Erythroblast (primary cell): ENCODE measurements around the gene ZPR1.

Experiments used
- DNase-seq, 2 experiments: peaks; one replicate each; lab custom pipeline; 2025; lab: John Stamatoyannopoulos, UW
- GATA1 ChIP-seq: IDR thresholded peaks from 2 replicates; pipeline ENCODE4 v1.6.1; 2011; ENCODE audit warnings: low read depth, mild to moderate bottlenecking, control low read depth, low read length, moderate library complexity
- POLR2A ChIP-seq: IDR thresholded peaks from 2 replicates; pipeline ENCODE4 v1.6.1; 2011; ENCODE audit warnings: mild to moderate bottlenecking, low read length

ZPR1 gene

DNA sequence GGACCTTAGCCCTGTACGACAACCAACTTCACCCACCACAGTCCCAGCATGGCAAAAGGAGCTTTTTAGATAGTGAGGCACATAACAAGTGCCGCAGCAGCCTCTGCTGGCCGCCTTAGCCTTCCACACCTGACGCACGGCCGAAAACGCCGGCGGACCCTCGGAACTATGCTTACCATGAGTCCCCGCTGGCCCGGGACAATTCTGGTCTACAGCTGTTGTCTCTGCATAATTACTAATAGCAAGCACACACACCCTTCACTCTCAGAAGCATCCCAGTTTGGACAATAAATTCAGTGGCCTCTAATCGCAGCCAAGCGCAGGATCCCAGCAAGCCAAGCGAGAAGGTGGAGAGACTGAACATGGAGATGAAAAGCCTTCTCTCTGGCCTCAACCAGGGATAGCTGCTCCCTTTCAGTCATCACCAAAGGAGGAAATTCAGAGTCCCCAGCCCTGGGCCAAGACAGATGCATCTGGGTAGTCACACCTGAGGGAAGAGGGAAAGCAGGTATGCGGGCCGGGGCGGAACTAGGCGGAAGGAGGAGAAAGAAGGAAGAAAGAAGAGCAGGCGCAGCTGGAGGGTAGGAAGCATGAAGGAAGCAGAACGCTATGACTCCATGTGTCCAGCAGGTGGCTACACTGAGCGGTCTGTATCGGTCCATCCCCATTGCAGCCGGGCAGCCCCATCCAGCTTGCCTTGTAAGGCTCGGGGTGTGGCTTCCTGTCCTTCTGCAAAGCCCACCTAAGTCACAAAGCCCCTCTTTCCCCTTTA lies 55.4 kb downstream of the ZPR1 start:
- peak; percentile 59 to 77 for DNase-seq
- TF ChIP-seq GATA1 (no peak), POLR2A (no peak)

DNA sequence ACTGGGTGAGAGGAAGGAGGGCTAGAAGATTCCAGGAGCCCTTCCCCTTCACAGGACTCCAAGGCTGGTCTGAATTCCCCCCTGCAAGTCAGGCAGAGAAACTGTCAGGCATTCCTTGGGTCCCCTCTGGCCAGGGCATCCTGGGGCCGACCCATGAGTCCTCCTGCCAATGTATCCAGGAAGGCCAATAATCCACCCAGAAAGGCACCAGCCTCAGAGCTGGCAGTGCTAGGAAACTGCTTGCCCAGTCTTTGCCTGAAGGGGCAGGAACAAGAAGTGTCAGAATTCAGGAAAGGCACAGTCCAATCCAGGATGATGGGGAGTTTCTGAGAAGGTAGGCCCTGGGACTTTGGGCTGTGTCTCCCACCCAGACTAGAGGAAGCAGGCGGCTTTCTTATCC lies 56.0 kb downstream of the ZPR1 start:
- TF ChIP-seq POLR2A (no peak), GATA1 (no peak)
- no peak for DNase-seq

DNA sequence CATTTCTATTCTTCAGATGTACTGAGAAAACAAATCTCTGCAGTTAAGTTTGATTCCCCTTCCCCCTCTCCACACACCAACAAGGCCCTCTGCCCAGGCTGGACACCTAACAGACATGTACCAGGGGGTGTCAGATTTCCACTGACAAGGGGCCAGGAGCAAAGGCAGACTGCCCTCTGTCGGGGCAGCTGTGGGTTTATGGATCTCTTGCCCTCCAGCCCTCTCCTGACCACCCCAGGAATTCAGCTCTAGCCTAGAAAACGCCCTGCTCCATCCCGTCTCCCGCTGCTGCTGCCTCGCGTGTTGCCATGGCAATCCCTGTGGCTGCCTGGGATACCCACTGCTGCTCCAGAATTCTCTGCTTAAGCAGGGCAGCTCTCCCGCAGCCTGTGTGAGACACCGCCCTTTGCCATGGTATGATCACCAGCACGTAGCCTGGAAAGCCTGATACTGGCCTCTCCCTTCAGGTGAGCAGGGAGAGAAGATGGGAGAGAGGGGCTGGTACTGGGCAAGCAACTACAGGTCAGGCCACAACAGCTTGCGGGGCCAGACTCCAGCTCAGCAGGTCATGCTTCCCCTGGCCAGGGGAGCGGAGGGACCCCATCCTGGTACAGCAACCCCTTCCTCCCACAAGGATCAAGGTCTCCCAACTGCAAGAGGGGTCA lies 56.6 kb downstream of the ZPR1 start:
- TF ChIP-seq POLR2A (no peak), GATA1 (no peak)
- no peak for DNase-seq

DNA sequence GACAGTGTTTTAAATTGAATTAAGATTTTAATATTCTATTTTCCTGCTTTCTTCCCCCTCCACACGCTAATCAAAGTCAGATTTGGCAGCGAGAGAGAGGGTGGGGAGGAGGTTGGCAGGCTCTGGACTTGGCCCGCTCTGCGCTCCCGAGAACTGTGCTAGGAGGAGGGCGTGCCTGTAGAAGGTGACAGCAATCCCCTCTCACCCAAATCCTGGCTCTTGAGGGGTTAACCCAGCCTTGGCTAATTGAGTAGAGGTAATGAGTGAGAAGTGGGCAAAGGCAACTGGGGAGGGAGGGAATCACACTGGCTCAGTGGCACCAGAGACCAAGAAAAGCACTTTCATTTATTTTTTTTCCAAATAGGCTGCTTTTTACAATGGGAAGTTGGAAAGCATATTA lies 57.2 kb downstream of the ZPR1 start:
- TF ChIP-seq POLR2A, result no peak
- TF ChIP-seq GATA1, result no peak
- no peak for DNase-seq

DNA sequence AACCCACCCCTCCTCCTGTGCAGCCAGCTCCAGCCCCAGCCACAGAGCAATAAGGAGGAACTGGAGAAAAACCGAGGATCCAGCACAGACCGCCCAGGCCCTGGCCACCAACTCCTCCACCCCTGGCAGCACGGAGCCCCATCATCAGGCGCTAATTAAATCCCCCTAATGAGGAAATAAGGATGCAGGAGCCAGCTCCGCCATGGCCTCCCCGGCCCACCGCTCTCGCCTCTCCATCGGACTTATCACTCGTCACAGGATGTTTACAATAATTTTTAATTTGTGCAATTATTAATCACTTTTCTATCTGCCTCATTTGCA lies 57.6 kb downstream of the ZPR1 start:
- TF ChIP-seq POLR2A, result no peak
- TF ChIP-seq GATA1, result no peak
- no peak for DNase-seq

DNA sequence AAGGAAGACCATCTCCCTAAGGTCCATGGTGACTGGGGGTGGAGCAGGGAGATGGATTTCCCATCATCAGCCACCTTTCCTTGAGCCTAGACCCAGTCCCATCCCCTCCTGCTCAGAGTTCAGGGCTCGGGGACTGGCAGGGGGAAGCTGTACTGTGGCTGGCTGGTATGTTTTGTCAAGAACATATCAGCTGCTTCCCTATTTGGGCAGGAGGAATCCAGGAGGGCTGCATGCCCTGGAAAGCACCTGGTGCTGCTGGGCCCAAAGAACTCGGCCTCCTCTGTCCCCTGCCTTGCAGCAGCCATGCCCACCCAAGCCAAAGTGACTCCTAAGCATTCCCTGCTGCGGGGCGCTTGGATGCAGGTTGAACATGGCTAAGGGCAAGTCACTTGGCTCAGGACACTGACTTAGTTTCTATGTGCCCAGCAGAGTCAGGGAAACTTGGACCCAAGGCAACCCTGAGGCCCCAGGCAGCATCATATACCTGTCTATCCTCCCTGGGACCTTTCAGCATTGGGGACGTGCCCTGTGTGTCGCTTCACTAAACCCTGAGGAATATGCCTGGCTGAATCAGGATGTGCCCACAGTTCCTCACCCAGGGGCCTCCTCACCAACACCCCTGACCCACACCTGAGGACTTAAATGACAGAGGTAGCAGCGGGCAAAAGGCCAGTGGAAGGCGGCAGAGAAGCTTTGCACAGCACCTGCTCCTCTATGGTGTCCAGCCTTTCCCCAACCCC lies 58.2 kb downstream of the ZPR1 start:
- no peak for DNase-seq
- TF ChIP-seq POLR2A (no peak), GATA1 (no peak)

DNA sequence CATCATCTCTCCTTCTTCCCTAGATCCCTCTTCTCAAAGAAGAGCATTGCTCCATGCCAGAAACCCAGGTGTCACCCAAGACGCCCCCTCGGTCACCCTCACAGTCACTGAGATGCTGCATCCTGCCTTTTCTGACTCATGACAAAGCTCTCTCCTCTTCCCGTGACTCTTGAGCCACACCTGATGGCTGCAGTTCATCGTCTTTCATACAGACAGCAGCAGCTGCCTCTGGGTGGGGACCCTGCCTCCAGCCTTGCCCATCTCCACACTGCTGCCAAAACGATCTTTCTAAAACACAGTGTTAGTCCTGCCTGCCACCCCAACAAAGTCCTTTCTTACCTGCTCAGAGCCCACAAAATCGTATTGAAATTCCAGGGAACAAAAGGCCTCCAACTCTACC lies 59.8 kb downstream of the ZPR1 start:
- no peak for DNase-seq
- TF ChIP-seq GATA1 (no peak), POLR2A (no peak)

DNA sequence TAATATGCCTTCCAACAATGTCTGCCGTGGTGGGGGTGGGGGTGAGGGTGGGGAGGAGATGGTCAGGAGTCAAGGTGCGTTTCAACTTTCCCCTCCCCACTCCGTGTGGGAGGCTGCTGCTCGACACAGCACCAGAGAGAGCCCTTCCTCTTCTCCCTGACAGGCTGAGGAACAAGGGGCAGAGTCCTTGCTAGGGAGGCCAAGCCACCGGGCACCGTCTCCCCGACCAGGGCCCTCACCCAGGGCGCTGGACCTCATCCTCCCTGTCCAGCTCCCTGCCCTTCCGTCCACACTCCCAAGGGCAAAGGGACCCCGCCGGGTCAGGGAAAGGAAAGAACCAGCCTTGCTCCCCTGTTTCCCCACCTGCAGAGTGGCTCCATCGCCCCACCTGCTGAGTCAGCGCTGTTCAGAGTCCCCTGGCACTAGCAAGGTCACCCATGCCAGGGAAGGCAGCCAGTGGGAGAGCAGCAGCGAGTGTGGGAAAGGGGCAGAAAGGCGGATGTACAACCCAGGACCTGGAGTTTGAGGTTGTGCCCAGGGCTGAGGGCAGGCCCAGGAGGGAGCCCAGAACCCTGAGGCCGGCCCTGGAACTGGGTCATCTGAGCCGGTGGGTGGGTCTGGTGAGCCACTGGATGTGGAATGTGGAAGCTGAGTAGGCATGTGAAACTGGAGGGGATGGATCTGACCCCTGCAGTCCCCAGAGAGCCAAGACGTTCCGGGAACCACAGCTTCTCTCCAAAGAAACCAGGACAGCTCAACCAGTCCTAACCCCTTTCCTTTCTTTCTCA lies 62.2 kb downstream of the ZPR1 start:
- no peak for DNase-seq
- TF ChIP-seq GATA1 (no peak), POLR2A (no peak)

DNA sequence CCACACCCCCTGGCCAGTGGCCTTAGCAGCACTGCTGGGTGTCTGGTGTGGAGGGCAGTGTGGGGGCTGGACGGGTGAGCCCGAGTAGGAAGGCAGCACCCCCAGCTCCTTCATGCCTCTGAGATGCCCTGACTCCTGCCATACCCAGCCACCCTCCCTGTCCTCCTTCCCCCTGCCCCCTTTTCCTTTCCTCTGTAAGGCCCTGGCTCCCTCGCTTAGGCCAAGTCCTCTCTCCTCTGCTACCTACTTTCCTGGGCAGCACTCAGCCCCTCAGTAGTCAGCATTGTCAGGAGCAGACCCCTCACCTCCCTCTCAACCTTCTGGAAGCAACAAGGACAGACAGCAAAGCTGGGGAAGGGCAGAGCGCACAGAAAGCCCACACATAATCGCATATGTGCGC lies 63.0 kb downstream of the ZPR1 start:
- no peak for TF ChIP-seq POLR2A
- no peak for DNase-seq
